Uterus (tissue), 2 donors: ENCODE measurements around the gene JAZF1.

Source experiments
- CTCF ChIP-seq, 4 experiments: fragments of 200-600 bp in 2 of 4; fragments of 450-650 bp in 2 of 4; sonication (generic) in 2 of 4; IDR thresholded peaks; one replicate each; pipeline ENCODE4 v1.5.1; 2016 to 2019; ENCODE audit warnings: antibody characterized with exemption in 4 of 4, mild to moderate bottlenecking in 2 of 4, moderate library complexity in 1 of 4
- POLR2A ChIP-seq, 2 donors: fragments of 450-650 bp; IDR thresholded peaks; one replicate each; pipeline ENCODE4 v1.6.1; 2016; ENCODE audit warnings: antibody characterized with exemption in 2 of 2, mild to moderate bottlenecking in 1 of 2, moderate library complexity in 1 of 2

GRCh38 chr7:27872356-27873275, 308.0 kb downstream of the JAZF1 start:
- TF ChIP-seq POLR2A (IDR thresholded peaks at IDR 0.05) (no peak), CTCF (IDR thresholded peaks at IDR 0.05) (no peak)
